GM23248 (cell line): Measurements from ENCODE around the gene ZNRF4. TPM values are rescaled to one million over a fixed set of nuclear protein-coding genes. Genes with fewer than 3 reads are reported as not detected.

Experiments used
- DNase-seq: peaks from one replicate; pipeline ENCODE4 v3.0.0-alpha.2; 2015
- H2AFZ ChIP-seq: fragments of 200-600 bp; sonication (generic); 2 replicates; pipeline ENCODE4 v1.6.1; 2016; ENCODE audit warnings: antibody characterized with exemption
- H3F3A ChIP-seq: fragments of 200-600 bp; sonication (generic); 2 replicates; pipeline ENCODE4 v1.6.1; 2016; ENCODE audit warnings: mild to moderate bottlenecking, antibody characterized with exemption, mixed run types; ENCODE audit not compliant: insufficient read depth
- H3K27ac ChIP-seq: fragments of 200-600 bp; sonication (generic); 2 replicates; pipeline ENCODE4 v1.5.1; 2016; ENCODE audit warnings: mild to moderate bottlenecking
- H3K27me3 ChIP-seq: fragments of 200-600 bp; sonication (generic); replicated peaks from 2 replicates; pipeline ENCODE4 v1.6.1; 2016; ENCODE audit warnings: mild to moderate bottlenecking; ENCODE audit not compliant: insufficient read depth
- H3K36me3 ChIP-seq: fragments of 200-600 bp; sonication (generic); 2 replicates; pipeline ENCODE4 v1.6.1; 2016; ENCODE audit warnings: low read depth, mild to moderate bottlenecking
- H3K4me1 ChIP-seq: fragments of 200-600 bp; sonication (generic); 2 replicates; pipeline ENCODE4 v1.6.1; 2016; ENCODE audit warnings: mild to moderate bottlenecking; ENCODE audit not compliant: insufficient read depth
- H3K4me2 ChIP-seq: fragments of 200-600 bp; sonication (generic); one replicate; pipeline ENCODE4 v1.6.1; 2016; ENCODE audit warnings: mild to moderate bottlenecking; ENCODE audit not compliant: unreplicated experiment
- H3K4me3 ChIP-seq: fragments of 200-600 bp; sonication (generic); 2 replicates; pipeline ENCODE4 v1.5.1; 2016; ENCODE audit warnings: mild to moderate bottlenecking
- H3K79me2 ChIP-seq: fragments of 200-600 bp; sonication (generic); 2 replicates; pipeline ENCODE4 v1.6.1; 2016; ENCODE audit warnings: mild to moderate bottlenecking; ENCODE audit not compliant: insufficient read depth
- H3K9ac ChIP-seq: fragments of 200-600 bp; sonication (generic); 2 replicates; pipeline ENCODE4 v1.6.1; 2016; ENCODE audit warnings: mild to moderate bottlenecking
- H3K9me2 ChIP-seq: fragments of 200-600 bp; sonication (generic); 2 replicates; pipeline ENCODE4 v1.6.1; 2016; ENCODE audit warnings: mixed run types, mild to moderate bottlenecking, moderate library complexity; ENCODE audit not compliant: insufficient read depth
- H3K9me3 ChIP-seq: fragments of 200-600 bp; sonication (generic); one replicate; pipeline ENCODE4 v1.6.1; 2017; ENCODE audit warnings: low read depth
- H4K20me1 ChIP-seq: fragments of 200-600 bp; sonication (generic); 2 replicates; pipeline ENCODE4 v1.6.0; 2016; ENCODE audit not compliant: insufficient read depth
- EZH2 ChIP-seq: fragments of 200-600 bp; sonication (generic); IDR thresholded peaks from 2 replicates; pipeline ENCODE4 v1.6.1; 2018; ENCODE audit warnings: antibody characterized with exemption, mild to moderate bottlenecking; ENCODE audit not compliant: insufficient read depth, poor library complexity, severe bottlenecking
- EZH2phosphoT487 ChIP-seq: fragments of 200-600 bp; sonication (generic); IDR thresholded peaks from 2 replicates; pipeline ENCODE4 v1.6.1; 2018; ENCODE audit warnings: antibody characterized with exemption, moderate library complexity, mild to moderate bottlenecking, low read depth; ENCODE audit not compliant: insufficient read depth
- WGBS, 2 experiments: methylation state at CpG; one replicate each; pipeline ENCODE4 v1.1.6; 2015 to 2017; ENCODE audit warnings: low lambda C conversion rate in 2 of 2, low coverage in 1 of 2; ENCODE audit errors: missing lambda C conversion rate in 2 of 2; 5-methylcytosine and 5-hydroxymethylcytosine counted together
- in situ Hi-C: fragments of 300-500 bp; cut with MboI; formaldehyde crosslinking; loops from 2 replicates; pipeline ENCODE4 v1.15.0; 2020
- polyA plus RNA-seq: library from polyadenylated mRNA; unstranded; fragments of >200 nt; fragmentation: Nextera tagmentation; extraction: Ambion mirVana; gene quantifications from 2 replicates; pipeline ENCODE4 v1.2.1, GENCODE V29; 2016
- total RNA-seq: library from RNA; depleted of rRNA; stranded (reverse); fragments of >200 nt; shearing (Covaris generic); gene quantifications from 2 replicates; pipeline ENCODE4 v1.2.3, GENCODE V29; 2014

Gene ZNRF4
- total and polyA plus RNA-seq, 2 experiments from 2014 or later: not detected

- no peaks in the 10 kb centered on the region for H3F3A ChIP-seq
- no peak for TF ChIP-seq EZH2phosphoT487
- TF ChIP-seq EZH2: no peak
- no peak overlapping the region for H2AFZ ChIP-seq
- H3K4me1 ChIP-seq: no peaks in the 10 kb centered on the region
- DNase-seq: no peak
- H3K27me3 ChIP-seq: peaks cover 30% of the 10 kb centered on the region
- no peaks in the 10 kb centered on the region for H4K20me1 ChIP-seq
- H3K27ac ChIP-seq: no peak overlapping the region
- H3K4me2 ChIP-seq: no peak overlapping the region
- H3K4me3 ChIP-seq: no peak overlapping the region
- WGBS, 2 experiments: 41 to 49% methylated on average over 12 of the region's 12 CpGs
- H3K9ac ChIP-seq: no peak overlapping the region
- no peaks in the 10 kb centered on the region for H3K9me3 ChIP-seq
- H3K9me2 ChIP-seq: no peaks in the 10 kb centered on the region
- no peaks in the 10 kb centered on the region for H3K79me2 ChIP-seq
- H3K36me3 ChIP-seq: no peaks in the 10 kb centered on the region
- in situ Hi-C loops: no loop called here
These were observed 30.8 kb upstream of the ZNRF4 start for GRCh38 chr19:5424192-5424973.

- Histone ChIP-seq H3K79me2 (no peaks in the 10 kb centered on the region), H3F3A (no peaks in the 10 kb centered on the region), H3K27ac (no peak overlapping the region), H3K4me1 (no peaks in the 10 kb centered on the region), H4K20me1 (no peaks in the 10 kb centered on the region), H3K4me2 (no peak overlapping the region), H3K9me2 (no peaks in the 10 kb centered on the region), H3K27me3 (peaks cover 23% of the 10 kb centered on the region), H3K4me3 (no peak overlapping the region), H2AFZ (no peak overlapping the region), H3K36me3 (no peaks in the 10 kb centered on the region), H3K9ac (no peak overlapping the region), H3K9me3 (no peaks in the 10 kb centered on the region)
- in situ Hi-C loops: no loop called here
- TF ChIP-seq EZH2 (no peak), EZH2phosphoT487 (no peak)
- no peak for DNase-seq
- WGBS, 2 experiments: 0 to 6% methylated on average over 1 of the region's 1 CpG
These were observed 30.0 kb upstream of the ZNRF4 start for GRCh38 chr19:5425260-5425659.

- TF ChIP-seq EZH2phosphoT487 (no peak), EZH2 (no peak)
These were observed 25.0 kb upstream of the ZNRF4 start for GRCh38 chr19:5430237-5430636.

GRCh38 chr19:5432687-5433086 lies 22.5 kb upstream of the ZNRF4 start:
- Histone ChIP-seq H3K79me2 (no peaks in the 10 kb centered on the region), H3K4me2 (no peak overlapping the region), H3K27me3 (no peaks in the 10 kb centered on the region), H3K4me3 (no peak overlapping the region), H3K36me3 (no peaks in the 10 kb centered on the region), H3F3A (peaks cover 16% of the 10 kb centered on the region), H4K20me1 (no peaks in the 10 kb centered on the region), H3K4me1 (peaks cover 22% of the 10 kb centered on the region), H3K9me3 (no peaks in the 10 kb centered on the region), H3K9ac (no peak overlapping the region), H3K27ac (no peak overlapping the region), H3K9me2 (no peaks in the 10 kb centered on the region), H2AFZ (no peak overlapping the region)
- 89% methylated on average over 5 of the region's 5 CpGs for WGBS, 2 experiments
- in situ Hi-C loops: no loop called here
- no peak for TF ChIP-seq EZH2phosphoT487
- no peak for TF ChIP-seq EZH2
- DNase-seq: no peak

More at GRCh38 chr19:5430237-5430636, 25.0 kb upstream of the ZNRF4 start:
- no peaks in the 10 kb centered on the region for H3K36me3 ChIP-seq
- H3F3A ChIP-seq: peaks cover 9% of the 10 kb centered on the region
- peaks cover 3% of the 10 kb centered on the region for H3K27me3 ChIP-seq
- H4K20me1 ChIP-seq: no peaks in the 10 kb centered on the region
- H3K79me2 ChIP-seq: no peaks in the 10 kb centered on the region
- H3K27ac ChIP-seq: no peak overlapping the region
- no peaks in the 10 kb centered on the region for H3K9me2 ChIP-seq
- WGBS, 2 experiments: 21 to 27% methylated on average over 9 to 10 of the region's 10 CpGs
- H2AFZ ChIP-seq: no peak overlapping the region
- DNase-seq: no peak
- peaks cover 13% of the 10 kb centered on the region for H3K4me1 ChIP-seq
- no peak overlapping the region for H3K4me3 ChIP-seq
- no peak overlapping the region for H3K9ac ChIP-seq
- H3K4me2 ChIP-seq: no peak overlapping the region
- in situ Hi-C loops: no loop called here
- no peaks in the 10 kb centered on the region for H3K9me3 ChIP-seq
